IPS DF 4.7 (cell line): Measurements from ENCODE around the gene TSR1.

ENCODE experiments used
- DNase-seq: peaks from one replicate; pipeline ENCODE4 v3.0.0-alpha.2; 2013; ENCODE audit warnings: low spot score; ENCODE audit errors: extremely low read depth

TSR1 gene

GRCh38 chr17:2369039-2369438 lies 32.8 kb upstream of the TSR1 start:
- DNase-seq: no peak

GRCh38 chr17:2368359-2368758 lies 32.1 kb upstream of the TSR1 start:
- DNase-seq: no peak

DNA sequence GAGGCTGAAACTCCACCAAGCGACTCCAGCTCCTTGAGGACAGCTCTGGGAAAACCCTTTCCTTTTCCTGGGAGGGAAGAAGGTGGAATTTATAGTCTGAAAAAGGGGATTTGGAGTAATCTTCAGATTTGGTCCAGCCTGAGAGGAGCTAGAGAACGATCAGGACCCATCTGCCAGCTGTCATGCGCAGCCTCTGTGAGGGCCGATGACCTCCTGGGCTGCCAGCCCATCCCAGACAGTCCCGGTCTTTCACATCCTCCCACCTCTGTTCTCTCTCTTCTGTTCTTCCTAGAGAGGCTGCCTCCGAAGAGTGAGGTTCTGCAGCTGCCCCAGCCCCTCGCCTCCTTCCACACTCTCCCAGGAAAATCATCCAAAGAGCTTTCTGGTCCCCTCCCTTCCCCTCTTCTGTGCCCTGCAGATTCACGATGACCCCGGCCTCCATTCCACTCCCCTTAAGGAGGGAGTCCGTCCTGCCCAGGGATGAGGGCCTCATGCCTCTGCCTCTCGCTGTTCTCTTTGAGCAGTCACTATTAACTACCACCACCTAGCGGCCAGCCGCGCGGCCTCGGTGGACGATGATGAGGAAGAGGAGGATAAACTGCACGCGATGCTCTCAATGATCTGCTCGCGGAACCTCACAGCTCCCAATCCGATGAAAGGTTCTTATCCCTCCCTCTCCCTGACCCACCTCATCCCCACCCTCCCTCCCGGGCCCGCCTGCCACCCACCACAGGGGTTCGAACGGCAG lies 30.7 kb upstream of the TSR1 start:
- DNase-seq: no peak

- no peak for DNase-seq
Observed at GRCh38 chr17:2365132-2365531, 28.9 kb upstream of the TSR1 start.

DNA sequence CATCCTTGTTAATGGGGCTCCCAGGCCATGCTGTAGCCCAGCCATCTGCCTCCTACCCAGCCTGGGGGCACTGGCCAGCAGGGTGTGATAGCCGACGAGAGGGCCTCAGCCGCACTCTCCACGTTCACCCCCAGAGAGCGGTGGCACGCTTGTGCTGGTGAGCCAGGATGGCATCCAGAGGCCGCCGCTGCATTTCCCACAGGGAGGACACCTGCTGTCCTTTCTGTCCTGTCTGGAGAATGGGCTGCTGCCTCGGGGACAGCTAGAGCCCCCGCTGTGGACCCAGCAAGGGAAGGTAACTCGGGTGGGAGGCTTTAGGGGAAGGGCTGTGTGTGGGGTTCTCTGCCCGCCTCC lies 28.5 kb upstream of the TSR1 start:
- no peak for DNase-seq

- DNase-seq: no peak
Observed at GRCh38 chr17:2363851-2364762, 27.9 kb upstream of the TSR1 start.

DNA sequence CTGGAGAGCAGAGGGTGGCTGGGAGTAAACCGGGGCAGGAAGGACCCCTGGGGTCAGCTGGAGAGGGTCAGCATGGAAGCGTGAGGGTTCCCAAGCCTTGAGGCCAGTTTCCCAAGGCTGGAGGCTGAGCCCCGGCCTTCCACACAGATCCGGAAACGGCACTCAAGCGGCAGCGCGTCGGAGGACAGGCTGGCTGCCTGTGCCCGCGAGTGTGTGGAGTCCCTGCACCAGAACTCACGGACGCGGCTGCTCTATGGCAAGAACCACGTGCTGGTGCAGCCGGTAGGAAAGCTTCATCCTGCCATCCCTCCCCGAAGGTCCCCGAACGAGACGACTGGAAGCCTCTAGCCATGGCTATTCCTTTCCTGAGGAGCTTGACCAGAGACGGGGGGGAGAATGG lies 27.1 kb upstream of the TSR1 start:
- no peak for DNase-seq

- no peak for DNase-seq
Observed at GRCh38 chr17:2362881-2363280, 26.6 kb upstream of the TSR1 start.

- DNase-seq: no peak
Observed at GRCh38 chr17:2362416-2362815, 26.2 kb upstream of the TSR1 start.

- no peak for DNase-seq
Observed at GRCh38 chr17:2362016-2362415, 25.8 kb upstream of the TSR1 start.

DNA sequence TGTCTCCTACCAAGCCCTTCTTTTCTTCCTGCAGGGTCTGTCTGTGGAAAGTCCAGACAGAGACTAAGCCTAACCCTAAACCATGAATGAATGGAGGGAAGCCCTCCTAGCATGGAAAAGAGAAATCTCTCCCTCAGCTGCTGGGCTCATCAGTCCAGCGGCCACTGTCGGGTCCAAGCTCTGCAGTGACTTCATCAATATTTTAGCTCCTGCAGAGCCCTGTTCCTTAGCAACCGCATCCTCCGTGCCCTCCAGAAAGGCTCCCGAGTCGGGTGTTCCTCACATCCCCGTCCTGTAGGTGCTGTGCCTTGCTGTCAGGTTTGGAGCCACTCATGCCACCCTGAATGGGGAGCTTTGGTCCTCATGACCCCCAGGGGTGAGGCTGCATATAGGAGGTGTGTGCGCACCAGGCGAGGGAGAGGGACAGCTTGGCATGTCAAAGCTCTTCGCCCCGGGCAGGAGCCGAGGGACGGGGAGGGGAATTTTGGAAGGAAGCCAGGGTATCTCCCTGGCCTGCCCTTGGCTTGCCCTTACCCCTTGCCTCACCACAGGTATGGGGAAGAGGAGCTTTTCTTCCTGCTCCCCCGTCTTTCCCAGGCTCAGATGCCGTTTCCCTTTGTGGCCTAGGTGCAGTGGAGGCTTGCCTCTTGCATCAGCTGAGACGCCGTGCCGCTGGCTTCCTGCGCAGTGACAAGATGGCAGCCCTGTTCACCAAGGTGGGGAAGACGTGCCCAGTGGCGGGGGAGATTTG lies 24.9 kb upstream of the TSR1 start:
- DNase-seq: no peak

DNA sequence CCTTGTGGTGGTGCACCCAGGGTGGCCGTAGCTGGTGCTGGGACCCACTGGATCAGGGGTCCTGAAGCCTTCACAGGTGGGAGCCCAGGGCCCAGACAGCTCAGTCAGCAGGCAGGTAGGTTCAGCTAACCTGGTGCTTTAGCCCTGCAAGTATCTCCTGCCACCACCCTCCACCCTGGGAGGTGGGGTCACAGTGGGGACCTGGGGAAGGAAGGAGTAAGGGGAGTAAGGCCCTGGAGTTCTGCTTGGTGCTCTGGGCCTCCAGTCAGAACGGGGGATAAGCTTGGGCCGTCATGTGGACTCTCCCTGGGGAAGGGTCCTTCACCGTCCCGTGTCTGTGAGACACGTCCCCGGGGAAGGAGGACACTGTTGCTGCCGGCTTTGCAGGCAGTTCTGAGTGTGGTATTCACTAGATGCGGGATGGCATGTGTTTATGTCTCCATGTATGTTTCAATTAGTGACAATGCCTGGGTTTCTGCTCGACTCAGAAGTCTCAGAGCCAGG lies 21.7 kb upstream of the TSR1 start:
- no peak for DNase-seq

DNA sequence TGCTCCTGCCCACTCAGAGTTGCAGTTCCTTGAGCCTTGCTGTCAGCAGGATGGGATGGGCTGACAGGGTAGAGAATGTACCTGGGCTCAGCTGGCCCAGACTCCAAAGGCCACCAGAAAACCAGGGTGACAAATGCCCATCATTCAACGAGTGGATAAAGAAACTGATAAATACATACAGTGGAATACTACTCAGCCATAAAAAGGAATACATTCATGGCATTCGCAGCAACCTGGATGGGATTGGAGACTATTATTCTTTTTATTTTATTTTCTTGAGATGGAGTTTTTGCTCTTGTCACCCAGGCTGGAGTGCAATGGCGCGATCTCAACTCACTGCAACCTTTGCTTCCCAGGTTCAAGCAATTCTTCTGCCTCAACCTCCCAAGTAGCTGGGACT lies 21.0 kb upstream of the TSR1 start:
- DNase-seq: no peak

GRCh38 chr17:2354311-2354710 lies 18.1 kb upstream of the TSR1 start:
- no peak for DNase-seq

GRCh38 chr17:2351269-2351668 lies 15.0 kb upstream of the TSR1 start:
- no peak for DNase-seq

DNA sequence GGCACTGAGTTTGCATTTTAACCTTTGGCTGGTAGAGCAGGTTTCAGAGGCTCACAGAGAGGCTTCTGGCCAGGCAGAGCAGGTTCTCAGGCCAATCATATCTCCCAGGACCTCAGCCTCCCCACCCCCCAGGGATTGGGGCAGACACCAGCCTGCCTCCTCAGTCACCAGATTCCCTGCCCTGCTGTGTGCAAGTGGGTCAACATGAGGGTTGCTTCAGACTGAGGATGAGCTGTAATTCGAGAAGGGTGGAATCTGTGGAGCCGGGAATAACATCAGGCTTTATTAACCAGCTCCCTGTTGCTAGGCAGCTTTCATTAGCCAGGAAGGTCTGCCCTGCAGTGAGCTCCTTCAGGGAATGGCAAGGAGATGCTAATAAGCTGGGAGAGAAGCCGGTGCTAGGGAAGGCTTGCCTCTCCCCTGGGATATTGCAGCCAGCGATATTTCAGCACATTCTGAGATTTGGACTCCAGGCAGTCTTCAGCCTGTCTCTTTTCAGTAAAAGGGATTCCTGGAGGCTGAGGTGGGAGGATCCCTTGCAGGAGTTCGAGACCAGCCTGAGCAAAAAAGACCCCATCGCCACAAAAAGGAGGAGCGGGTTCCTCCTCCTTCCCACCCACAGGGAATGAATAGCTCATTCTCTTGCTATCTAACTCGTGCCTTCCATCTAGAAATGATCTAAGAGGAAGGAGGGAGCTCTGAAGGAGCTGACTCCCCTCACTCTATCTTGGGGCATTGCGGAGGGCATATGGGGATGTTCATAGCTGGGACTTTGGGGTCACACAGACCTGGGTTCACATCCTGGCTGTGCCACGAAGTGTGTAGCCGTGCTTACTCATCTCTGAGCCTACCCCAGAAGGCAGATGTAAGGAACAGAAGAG lies 11.8 kb upstream of the TSR1 start:
- DNase-seq: peak; percentile 94

GRCh38 chr17:2346475-2346874 lies 10.2 kb upstream of the TSR1 start:
- no peak for DNase-seq

GRCh38 chr17:2344528-2344927 lies 8.3 kb upstream of the TSR1 start:
- no peak for DNase-seq

- DNase-seq: no peak
Observed at GRCh38 chr17:2343421-2343820, 7.2 kb upstream of the TSR1 start.

GRCh38 chr17:2338315-2338657 lies 2.0 kb upstream of the TSR1 start:
- DNase-seq: no peak
